Uterus (tissue), 2 donors: ENCODE data around the gene ST8SIA5.

Experiments
- CTCF ChIP-seq, 4 experiments: fragments of 200-600 bp in 2 of 4; fragments of 450-650 bp in 2 of 4; sonication (generic) in 2 of 4; IDR thresholded peaks; one replicate each; pipeline ENCODE4 v1.5.1; 2016 to 2019; ENCODE audit warnings: antibody characterized with exemption in 4 of 4, mild to moderate bottlenecking in 2 of 4, moderate library complexity in 1 of 4
- POLR2A ChIP-seq, 2 donors: fragments of 450-650 bp; IDR thresholded peaks; one replicate each; pipeline ENCODE4 v1.6.1; 2016; ENCODE audit warnings: antibody characterized with exemption in 2 of 2, mild to moderate bottlenecking in 1 of 2, moderate library complexity in 1 of 2

DNA sequence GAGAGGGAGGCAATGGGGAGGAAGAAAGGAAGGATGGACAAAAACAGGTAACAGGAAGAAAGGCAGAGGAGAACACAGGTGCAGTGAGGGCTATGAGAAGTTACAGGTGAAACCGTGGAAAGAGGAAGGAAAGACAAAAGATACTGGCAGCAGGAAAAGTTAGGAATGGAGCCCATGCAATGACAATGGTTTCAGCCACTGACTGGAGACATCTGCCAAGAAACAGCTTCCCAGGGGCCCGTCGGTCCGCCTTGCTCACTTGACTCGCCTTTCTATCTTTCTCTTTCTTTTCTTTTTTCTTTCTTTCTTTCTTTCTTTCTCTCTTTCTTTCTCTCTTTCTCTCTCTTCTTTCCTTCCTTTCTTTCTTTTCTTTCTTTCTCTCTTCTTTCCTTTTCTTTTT, 37.5 kb downstream of the ST8SIA5 start:
- TF ChIP-seq CTCF (IDR thresholded peaks at IDR 0.05) (no peak), POLR2A (IDR thresholded peaks at IDR 0.05) (no peak)
